HL-60 (cell line): ENCODE data around the gene LRP1B.

Source experiments
- GABPA ChIP-seq: IDR thresholded peaks from 2 replicates; pipeline ENCODE4 v1.6.1; 2012; ENCODE audit warnings: low read depth
- POLR2AphosphoS5 ChIP-seq: IDR thresholded peaks from 2 replicates; pipeline ENCODE4 v1.6.1; 2012; ENCODE audit warnings: low read depth
- SPI1 ChIP-seq: IDR thresholded peaks from 2 replicates; pipeline ENCODE4 v1.6.1; 2012; ENCODE audit warnings: low read depth, mild to moderate bottlenecking, borderline replicate concordance
- TF ChIP-seq, protein P1 (sequence below): IDR thresholded peaks from one replicate; pipeline ENCODE4 v1.5.1; 2011; ENCODE audit warnings: low read length, control low read depth, inconsistent platforms; ENCODE audit not compliant: insufficient read depth

DNA sequence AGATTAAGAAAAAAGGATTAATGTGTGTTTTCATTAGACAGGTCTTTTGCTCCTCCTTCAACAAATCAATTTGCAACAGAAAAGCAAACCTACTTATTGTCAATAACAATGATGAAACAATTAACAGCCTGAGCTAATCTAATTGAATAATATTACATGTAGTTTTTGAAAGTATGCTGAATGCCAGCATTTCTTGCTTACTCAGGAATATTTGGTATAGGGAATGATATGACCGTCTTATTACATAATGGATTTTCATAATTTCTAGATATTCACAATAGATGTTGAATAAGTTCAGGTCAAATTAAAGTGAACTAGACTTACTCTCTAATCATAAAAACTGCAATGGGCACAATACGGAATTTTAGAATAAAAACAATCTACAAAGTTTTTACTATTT, 1856.9 kb downstream of the LRP1B start:
- TF ChIP-seq, protein P1, sequence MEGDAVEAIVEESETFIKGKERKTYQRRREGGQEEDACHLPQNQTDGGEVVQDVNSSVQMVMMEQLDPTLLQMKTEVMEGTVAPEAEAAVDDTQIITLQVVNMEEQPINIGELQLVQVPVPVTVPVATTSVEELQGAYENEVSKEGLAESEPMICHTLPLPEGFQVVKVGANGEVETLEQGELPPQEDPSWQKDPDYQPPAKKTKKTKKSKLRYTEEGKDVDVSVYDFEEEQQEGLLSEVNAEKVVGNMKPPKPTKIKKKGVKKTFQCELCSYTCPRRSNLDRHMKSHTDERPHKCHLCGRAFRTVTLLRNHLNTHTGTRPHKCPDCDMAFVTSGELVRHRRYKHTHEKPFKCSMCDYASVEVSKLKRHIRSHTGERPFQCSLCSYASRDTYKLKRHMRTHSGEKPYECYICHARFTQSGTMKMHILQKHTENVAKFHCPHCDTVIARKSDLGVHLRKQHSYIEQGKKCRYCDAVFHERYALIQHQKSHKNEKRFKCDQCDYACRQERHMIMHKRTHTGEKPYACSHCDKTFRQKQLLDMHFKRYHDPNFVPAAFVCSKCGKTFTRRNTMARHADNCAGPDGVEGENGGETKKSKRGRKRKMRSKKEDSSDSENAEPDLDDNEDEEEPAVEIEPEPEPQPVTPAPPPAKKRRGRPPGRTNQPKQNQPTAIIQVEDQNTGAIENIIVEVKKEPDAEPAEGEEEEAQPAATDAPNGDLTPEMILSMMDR = no peak
- no peak for TF ChIP-seq GABPA
- no peak for TF ChIP-seq SPI1
- TF ChIP-seq POLR2AphosphoS5 = no peak
